ENCODE measurements around the gene ADARB2. TPM values are rescaled to one million over a fixed set of nuclear protein-coding genes. Genes with fewer than 3 reads are reported as not detected.
A peak's percentile ranks its signal among the peaks of the same experiment; 100 is the strongest.

The ADARB2 gene
- total and polyA plus RNA-seq, 8 donors: 0.41 to 0.92 (median 0.76) TPM

GRCh38 chr10:1182280-1183032 is 554.9 kb downstream of the ADARB2 start:
- intact Hi-C loops (cut with DNase I): no loop called here
- no peak for TF ChIP-seq CTCF (IDR thresholded peaks at IDR 0.05)
- DNase-seq: peak in 1 of 4 donors; percentile 3
- Histone ChIP-seq H3K4me3 (no peak overlapping the region), H3K27me3 (peaks cover 0 to 23% of the 10 kb centered on the region in 2 donors), H3K4me1 (no peaks in the 10 kb centered on the region), H3K9me3 (no peaks in the 10 kb centered on the region), H3K27ac (no peak overlapping the region), H3K36me3 (no peaks in the 10 kb centered on the region)
- ATAC-seq: no peak

GRCh38 chr10:1180836-1181235 is 556.5 kb downstream of the ADARB2 start:
- no peak for ATAC-seq

GRCh38 chr10:1180071-1180730 is 557.1 kb downstream of the ADARB2 start:
- intact Hi-C loops (cut with DNase I): no loop called here
- Histone ChIP-seq H3K27ac (no peak overlapping the region), H3K4me3 (no peak overlapping the region), H3K36me3 (no peaks in the 10 kb centered on the region), H3K4me1 (no peaks in the 10 kb centered on the region), H3K9me3 (no peaks in the 10 kb centered on the region), H3K27me3 (peaks cover 0 to 23% of the 10 kb centered on the region in 2 donors)
- DNase-seq: peak in 1 of 4 donors; percentile 17
- ATAC-seq: no peak
- TF ChIP-seq CTCF (IDR thresholded peaks at IDR 0.05): no peak

More at GRCh38 chr10:1180836-1181235, 556.5 kb downstream of the ADARB2 start:
- Histone ChIP-seq H3K9me3 (no peaks in the 10 kb centered on the region), H3K27ac (no peak overlapping the region), H3K27me3 (peaks cover 0 to 23% of the 10 kb centered on the region in 2 donors), H3K4me1 (no peaks in the 10 kb centered on the region), H3K4me3 (no peak overlapping the region), H3K36me3 (no peaks in the 10 kb centered on the region)
- no peak for TF ChIP-seq CTCF (IDR thresholded peaks at IDR 0.05)
- intact Hi-C loops (cut with DNase I): no loop called here
- DNase-seq: peak in 1 of 4 donors; percentile 3

- no peaks in the 10 kb centered on the region for H3K4me1 ChIP-seq
- no peak for TF ChIP-seq CTCF (IDR thresholded peaks at IDR 0.05)
- H3K27me3 ChIP-seq: peaks cover 0 to 20% of the 10 kb centered on the region in 2 donors
- intact Hi-C loops (cut with DNase I): no loop called here
- no peak overlapping the region for H3K4me3 ChIP-seq
- no peak for ATAC-seq
- no peak overlapping the region for H3K27ac ChIP-seq
- no peaks in the 10 kb centered on the region for H3K36me3 ChIP-seq
- DNase-seq: peak in 1 of 4 donors; percentile 4
- no peaks in the 10 kb centered on the region for H3K9me3 ChIP-seq
Measured at GRCh38 chr10:1179346-1180070, 557.8 kb downstream of the ADARB2 start.

- H3K9me3 ChIP-seq: no peaks in the 10 kb centered on the region
- H3K4me3 ChIP-seq: no peak overlapping the region
- intact Hi-C loops (cut with DNase I): no loop called here
- H3K36me3 ChIP-seq: no peaks in the 10 kb centered on the region
- TF ChIP-seq CTCF (IDR thresholded peaks at IDR 0.05): no peak
- no peak overlapping the region for H3K27ac ChIP-seq
- DNase-seq (peak in 1 of 4 donors; percentile 17), ATAC-seq (no peak)
- peaks cover 0 to 11% of the 10 kb centered on the region in 2 donors for H3K27me3 ChIP-seq
- H3K4me1 ChIP-seq: no peaks in the 10 kb centered on the region
Measured at GRCh38 chr10:1178506-1178905, 558.8 kb downstream of the ADARB2 start.
